ENCODE results near the gene STXBP5.

- TF ChIP-seq CTCF (IDR thresholded peaks at IDR 0.05) (no peak), POLR2A (IDR thresholded peaks at IDR 0.05) (peak in 2 of 4 donors; percentile 77 to 79)
Observed at GRCh38 chr6:147203311-147204059, 732 bp upstream of the STXBP5 start.

Measured in esophagus squamous epithelium (tissue), 4 donors.